Astrocyte (in vitro differentiated cells and primary cell): ENCODE data around the gene TFDP2. TPM values are rescaled to one million over a fixed set of nuclear protein-coding genes. Genes with fewer than 3 reads are reported as not detected.

Experiments used
- DNase-seq: peaks from one replicate; pipeline ENCODE4 v3.0.0-alpha.2; 2010; ENCODE audit warnings: low read depth
- FAIRE-seq: peaks from 2 replicates; lab custom pipeline; 2011; peaks lifted over from hg19 to GRCh38; lab: Jason Lieb, UNC
- H2AFZ ChIP-seq: 2 replicates; pipeline ENCODE4 v1.6.0; 2012; ENCODE audit warnings: low read depth, low read length, inconsistent platforms
- H3K27ac ChIP-seq: 2 replicates; pipeline ENCODE4 v1.5.1; 2011; ENCODE audit warnings: low read depth, low read length, inconsistent platforms
- H3K27me3 ChIP-seq: 2 replicates; pipeline ENCODE4 v1.6.0; 2011; ENCODE audit warnings: low read length, inconsistent platforms; ENCODE audit not compliant: insufficient read depth
- H3K36me3 ChIP-seq: 2 replicates; pipeline ENCODE4 v1.5.1; 2011; ENCODE audit warnings: low read length, inconsistent platforms; ENCODE audit not compliant: insufficient read depth
- H3K4me1 ChIP-seq: 2 replicates; pipeline ENCODE4 v1.5.1; 2011; ENCODE audit warnings: low read length, inconsistent platforms; ENCODE audit not compliant: insufficient read depth
- H3K4me2 ChIP-seq: 2 replicates; pipeline ENCODE4 v1.6.0; 2012; ENCODE audit warnings: low read length, inconsistent platforms
- H3K4me3 ChIP-seq: 2 replicates; pipeline ENCODE4 v1.5.1; 2011; ENCODE audit warnings: low read depth, mild to moderate bottlenecking, low read length, inconsistent platforms; ENCODE audit not compliant: insufficient read depth
- H3K79me2 ChIP-seq: 2 replicates; pipeline ENCODE4 v1.6.0; 2012; ENCODE audit warnings: mild to moderate bottlenecking, low read length, inconsistent platforms; ENCODE audit not compliant: insufficient read depth
- H3K9ac ChIP-seq: 2 replicates; pipeline ENCODE4 v1.6.0; 2012; ENCODE audit warnings: mild to moderate bottlenecking, low read length, inconsistent platforms
- H3K9me3 ChIP-seq: 2 replicates; pipeline ENCODE4 v1.5.1; 2012; ENCODE audit warnings: low read depth, mild to moderate bottlenecking, low read length, inconsistent platforms; ENCODE audit not compliant: insufficient read depth
- H4K20me1 ChIP-seq: 2 replicates; pipeline ENCODE4 v1.6.0; 2012; ENCODE audit warnings: low read length, inconsistent platforms; ENCODE audit not compliant: insufficient read depth
- H3K27ac Mint-ChIP-seq: one replicate; pipeline ENCODE4 v1.8.0; 2021; ENCODE audit warnings: mild to moderate bottlenecking, mixed read lengths; ENCODE audit not compliant: unreplicated experiment
- H3K27me3 Mint-ChIP-seq: one replicate; pipeline ENCODE4 v1.8.0; 2021; ENCODE audit warnings: low read depth, mixed read lengths; ENCODE audit not compliant: unreplicated experiment
- H3K36me3 Mint-ChIP-seq: one replicate; pipeline ENCODE4 v1.8.0; 2021; ENCODE audit warnings: low read depth, mixed read lengths; ENCODE audit not compliant: unreplicated experiment
- H3K4me1 Mint-ChIP-seq: one replicate; pipeline ENCODE4 v1.8.0; 2021; ENCODE audit warnings: low read depth, mixed read lengths; ENCODE audit not compliant: unreplicated experiment
- H3K4me3 Mint-ChIP-seq: one replicate; pipeline ENCODE4 v1.8.0; 2021; ENCODE audit warnings: mild to moderate bottlenecking, moderate library complexity, mixed read lengths; ENCODE audit not compliant: unreplicated experiment
- H3K9me3 Mint-ChIP-seq: one replicate; pipeline ENCODE4 v1.8.0; 2021; ENCODE audit warnings: mild to moderate bottlenecking, mixed read lengths; ENCODE audit not compliant: unreplicated experiment
- EZH2 ChIP-seq: IDR thresholded peaks from 2 replicates; pipeline ENCODE4 v1.6.1; 2012; ENCODE audit warnings: mild to moderate bottlenecking, low read length, inconsistent platforms; ENCODE audit not compliant: insufficient read depth
- total RNA-seq: library from RNA; stranded (reverse); gene quantifications from 2 replicates; pipeline ENCODE4 v1.2.1, GENCODE V29; 2021
- TF ChIP-seq, protein P1 (sequence below): IDR thresholded peaks from 2 replicates; pipeline ENCODE4 v1.5.1; 2011; ENCODE audit warnings: low read depth, mild to moderate bottlenecking, inconsistent platforms, low read length, moderate library complexity; ENCODE audit not compliant: insufficient read depth

TFDP2 gene
- total RNA-seq, 1 donor from 2014 or later: 51.0 TPM

DNA sequence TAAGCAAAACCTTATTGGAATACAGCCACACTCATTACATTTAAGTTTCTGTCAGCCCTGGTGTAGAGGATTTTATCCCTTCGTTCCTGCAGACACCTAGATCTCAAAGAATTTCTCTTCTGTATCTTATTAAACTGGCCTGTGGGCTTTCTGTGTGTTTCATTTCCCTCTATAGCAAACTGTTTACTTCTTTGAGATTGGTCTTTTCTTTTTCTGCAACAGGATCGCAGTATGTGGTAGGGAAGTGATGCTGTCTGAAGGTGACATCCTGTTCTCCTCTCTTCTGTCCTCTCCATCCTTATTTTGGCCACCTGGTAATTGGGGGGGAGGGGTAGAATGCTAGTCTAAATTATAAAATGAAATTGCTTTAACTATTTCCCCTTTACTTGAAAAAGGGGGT lies 247.4 kb downstream of the TFDP2 start:
- peaks cover 65% of the 10 kb centered on the region for H3K79me2 ChIP-seq
- FAIRE-seq: no peak
- Mint-ChIP-seq H3K27ac (no peak overlapping the region), H3K4me3 (no peak overlapping the region), H3K36me3 (peaks cover 22% of the 10 kb centered on the region), H3K9me3 (no peaks in the 10 kb centered on the region), H3K4me1 (peaks cover 7% of the 10 kb centered on the region), H3K27me3 (no peaks in the 10 kb centered on the region)
- H3K9me3 ChIP-seq: no peaks in the 10 kb centered on the region
- no peak overlapping the region for H3K4me2 ChIP-seq
- no peak overlapping the region for H3K27ac ChIP-seq
- DNase-seq: no peak
- H3K36me3 ChIP-seq: peaks cover 7% of the 10 kb centered on the region
- H3K9ac ChIP-seq: no peak overlapping the region
- no peaks in the 10 kb centered on the region for H3K27me3 ChIP-seq
- no peak overlapping the region for H2AFZ ChIP-seq
- H3K4me1 ChIP-seq: no peaks in the 10 kb centered on the region
- H4K20me1 ChIP-seq: peaks cover 29% of the 10 kb centered on the region
- TF ChIP-seq, protein P1, sequence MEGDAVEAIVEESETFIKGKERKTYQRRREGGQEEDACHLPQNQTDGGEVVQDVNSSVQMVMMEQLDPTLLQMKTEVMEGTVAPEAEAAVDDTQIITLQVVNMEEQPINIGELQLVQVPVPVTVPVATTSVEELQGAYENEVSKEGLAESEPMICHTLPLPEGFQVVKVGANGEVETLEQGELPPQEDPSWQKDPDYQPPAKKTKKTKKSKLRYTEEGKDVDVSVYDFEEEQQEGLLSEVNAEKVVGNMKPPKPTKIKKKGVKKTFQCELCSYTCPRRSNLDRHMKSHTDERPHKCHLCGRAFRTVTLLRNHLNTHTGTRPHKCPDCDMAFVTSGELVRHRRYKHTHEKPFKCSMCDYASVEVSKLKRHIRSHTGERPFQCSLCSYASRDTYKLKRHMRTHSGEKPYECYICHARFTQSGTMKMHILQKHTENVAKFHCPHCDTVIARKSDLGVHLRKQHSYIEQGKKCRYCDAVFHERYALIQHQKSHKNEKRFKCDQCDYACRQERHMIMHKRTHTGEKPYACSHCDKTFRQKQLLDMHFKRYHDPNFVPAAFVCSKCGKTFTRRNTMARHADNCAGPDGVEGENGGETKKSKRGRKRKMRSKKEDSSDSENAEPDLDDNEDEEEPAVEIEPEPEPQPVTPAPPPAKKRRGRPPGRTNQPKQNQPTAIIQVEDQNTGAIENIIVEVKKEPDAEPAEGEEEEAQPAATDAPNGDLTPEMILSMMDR: no peak
- TF ChIP-seq EZH2: no peak
- no peak overlapping the region for H3K4me3 ChIP-seq

DNA sequence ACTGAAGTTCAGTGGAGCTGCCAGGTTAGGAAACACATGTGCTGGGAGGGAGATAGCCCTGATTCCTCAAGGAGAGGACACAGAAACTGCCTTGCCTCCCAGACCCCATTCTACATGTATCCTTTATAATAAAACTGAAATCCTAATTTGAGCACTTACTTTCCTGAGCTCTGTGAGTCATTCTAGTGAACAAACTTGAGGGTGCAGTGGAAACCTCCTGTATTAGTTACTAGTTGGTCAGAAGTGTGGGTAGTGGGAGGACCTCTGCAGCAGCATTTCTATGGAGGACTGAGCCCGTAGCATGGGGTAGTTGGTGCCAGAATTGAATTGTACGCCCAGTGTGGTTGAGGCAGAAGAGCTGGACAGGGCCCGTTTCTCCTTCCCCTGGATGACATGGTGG lies 249.0 kb downstream of the TFDP2 start:
- no peak overlapping the region for H3K27ac ChIP-seq
- no peak overlapping the region for H3K27ac Mint-ChIP-seq
- DNase-seq: no peak
- peaks cover 39% of the 10 kb centered on the region for H4K20me1 ChIP-seq
- no peaks in the 10 kb centered on the region for H3K4me1 ChIP-seq
- H2AFZ ChIP-seq: no peak overlapping the region
- peaks cover 8% of the 10 kb centered on the region for H3K36me3 ChIP-seq
- H3K9me3 ChIP-seq: no peaks in the 10 kb centered on the region
- peaks cover 5% of the 10 kb centered on the region for H3K4me1 Mint-ChIP-seq
- TF ChIP-seq, protein P1: no peak
- TF ChIP-seq EZH2: no peak
- peaks cover 80% of the 10 kb centered on the region for H3K79me2 ChIP-seq
- H3K9ac ChIP-seq: no peak overlapping the region
- no peaks in the 10 kb centered on the region for H3K27me3 Mint-ChIP-seq
- no peak overlapping the region for H3K4me2 ChIP-seq
- H3K27me3 ChIP-seq: no peaks in the 10 kb centered on the region
- no peak overlapping the region for H3K4me3 ChIP-seq
- no peak for FAIRE-seq
- no peak overlapping the region for H3K4me3 Mint-ChIP-seq
- H3K36me3 Mint-ChIP-seq: peaks cover 28% of the 10 kb centered on the region
- no peaks in the 10 kb centered on the region for H3K9me3 Mint-ChIP-seq

DNA sequence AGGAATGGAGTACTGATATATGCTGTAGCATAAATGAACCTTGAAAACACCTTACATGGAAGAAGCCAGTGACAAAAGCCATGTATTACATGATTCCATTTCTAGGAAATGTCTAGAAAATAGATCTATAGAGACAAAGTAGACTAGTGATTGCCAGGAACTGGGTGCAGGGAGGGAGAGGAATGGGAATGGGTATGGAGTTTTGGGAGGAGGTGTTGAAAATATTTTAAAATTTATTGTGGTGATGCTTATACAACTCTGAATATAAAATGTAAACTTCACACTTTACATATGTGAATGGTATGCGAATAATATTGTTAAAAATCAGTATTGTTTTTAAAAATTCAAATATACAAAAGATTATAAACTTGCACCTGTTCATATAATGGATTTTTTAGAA lies 250.4 kb downstream of the TFDP2 start:
- FAIRE-seq: no peak
- no peak for TF ChIP-seq EZH2
- TF ChIP-seq, protein P1: no peak
- peaks cover 22% of the 10 kb centered on the region for H3K36me3 Mint-ChIP-seq

More for the DNA sequence above, 250.4 kb downstream of the TFDP2 start:
- no peak overlapping the region for H3K4me2 ChIP-seq
- Mint-ChIP-seq H3K4me3 (no peak overlapping the region), H3K27ac (no peak overlapping the region), H3K4me1 (peaks cover 3% of the 10 kb centered on the region), H3K9me3 (no peaks in the 10 kb centered on the region), H3K27me3 (no peaks in the 10 kb centered on the region)
- H2AFZ ChIP-seq: no peak overlapping the region
- peaks cover 93% of the 10 kb centered on the region for H3K79me2 ChIP-seq
- H3K27ac ChIP-seq: no peak overlapping the region
- H3K36me3 ChIP-seq: peaks cover 4% of the 10 kb centered on the region
- no peak for DNase-seq
- H3K4me3 ChIP-seq: no peak overlapping the region
- no peaks in the 10 kb centered on the region for H3K4me1 ChIP-seq
- H3K9me3 ChIP-seq: no peaks in the 10 kb centered on the region
- H3K27me3 ChIP-seq: no peaks in the 10 kb centered on the region
- H3K9ac ChIP-seq: no peak overlapping the region
- peaks cover 39% of the 10 kb centered on the region for H4K20me1 ChIP-seq
